ENCODE measurements around the gene PTPRN.

DNA sequence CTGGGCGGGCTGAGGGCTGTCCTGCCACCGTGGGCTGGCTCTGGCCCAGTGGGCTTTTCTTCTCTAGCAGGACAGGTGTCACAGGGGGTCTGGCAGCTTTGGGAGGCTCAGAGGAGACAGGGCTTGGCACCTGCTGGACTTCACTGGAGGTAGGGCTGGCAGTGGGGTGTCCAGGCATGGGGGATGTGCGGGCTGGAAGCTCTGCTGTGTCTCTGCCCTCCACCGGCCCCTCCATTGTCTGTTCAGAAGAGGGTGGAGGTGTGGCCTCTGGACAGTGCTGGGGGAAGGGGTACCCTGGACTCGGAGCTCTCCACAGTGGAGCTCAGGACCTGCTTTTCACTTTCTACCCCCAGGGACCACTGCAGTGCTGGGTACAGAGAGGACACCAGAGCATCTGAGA lies 9.2 kb downstream of the PTPRN start:
- TF ChIP-seq RCOR1 (IDR thresholded peaks at IDR 0.05; ENCODE audit: low read depth, low read length): no peak
- TF ChIP-seq JUN (IDR thresholded peaks at IDR 0.05): no peak
- TF ChIP-seq, protein P1, sequence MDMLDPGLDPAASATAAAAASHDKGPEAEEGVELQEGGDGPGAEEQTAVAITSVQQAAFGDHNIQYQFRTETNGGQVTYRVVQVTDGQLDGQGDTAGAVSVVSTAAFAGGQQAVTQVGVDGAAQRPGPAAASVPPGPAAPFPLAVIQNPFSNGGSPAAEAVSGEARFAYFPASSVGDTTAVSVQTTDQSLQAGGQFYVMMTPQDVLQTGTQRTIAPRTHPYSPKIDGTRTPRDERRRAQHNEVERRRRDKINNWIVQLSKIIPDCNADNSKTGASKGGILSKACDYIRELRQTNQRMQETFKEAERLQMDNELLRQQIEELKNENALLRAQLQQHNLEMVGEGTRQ (IDR thresholded peaks at IDR 0.05): no peak
- no peak for TF ChIP-seq CTCF (IDR thresholded peaks at IDR 0.05)
- TF ChIP-seq, protein P2, sequence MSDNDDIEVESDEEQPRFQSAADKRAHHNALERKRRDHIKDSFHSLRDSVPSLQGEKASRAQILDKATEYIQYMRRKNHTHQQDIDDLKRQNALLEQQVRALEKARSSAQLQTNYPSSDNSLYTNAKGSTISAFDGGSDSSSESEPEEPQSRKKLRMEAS (IDR thresholded peaks at IDR 0.05): no peak
- no peak for TF ChIP-seq POLR2A (IDR thresholded peaks at IDR 0.05; ENCODE audit: low read length)
- TF ChIP-seq JUNB (IDR thresholded peaks at IDR 0.05): no peak
- TF ChIP-seq ESRRA (IDR thresholded peaks at IDR 0.05; ENCODE audit: borderline replicate concordance, low read length): no peak
- no peak for TF ChIP-seq MAZ (IDR thresholded peaks at IDR 0.05; ENCODE audit: borderline replicate concordance, low read depth, low read length)
